Ovary (tissue), 1 donor: ENCODE data around the gene CST8.

Experiments used
- EP300 ChIP-seq: sonication (generic); formaldehyde crosslinking; IDR thresholded peaks from one replicate; pipeline ENCODE4 v1.6.1; 2017; ENCODE audit warnings: antibody characterized with exemption
- POLR2A ChIP-seq: fragments of 450-650 bp; IDR thresholded peaks from one replicate; pipeline ENCODE4 v1.6.1; 2017; ENCODE audit warnings: antibody characterized with exemption, mild to moderate bottlenecking, moderate library complexity

GRCh38 chr20:23450877-23451276, 40.0 kb upstream of the CST8 start:
- TF ChIP-seq POLR2A (no peak), EP300 (no peak)
